ENCODE data around the gene CSE1L. TPM values are rescaled to one million over a fixed set of nuclear protein-coding genes. Genes with fewer than 3 reads are reported as not detected.
"Not testable (repeated sequence)": the region's sequence is repeated elsewhere in the genome, so short reads cannot be mapped to it uniquely, and the experiment has no call there.

CSE1L gene
- total and polyA plus RNA-seq, 2 experiments from 2014 or later, result 163 to 326 TPM

DNA sequence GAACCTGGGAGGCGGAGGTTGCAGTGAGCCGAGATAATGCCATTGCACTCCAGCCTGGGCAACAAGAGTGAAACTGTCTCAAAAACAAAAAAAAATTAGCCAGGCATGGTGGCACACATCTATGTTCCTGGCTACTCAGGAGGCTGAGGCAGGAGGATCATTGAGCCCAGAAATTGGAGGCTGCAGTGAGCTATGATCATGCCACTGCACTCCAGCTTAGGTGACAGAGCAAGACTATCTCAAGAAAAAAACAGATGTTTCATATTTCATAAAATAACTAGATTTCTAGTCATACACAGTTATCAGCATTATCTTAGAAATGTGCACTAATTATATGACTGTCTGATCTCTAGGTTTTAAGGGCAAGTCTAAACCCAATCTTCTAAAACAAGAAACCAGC lies 17.9 kb upstream of the CSE1L start:
- H3K4me2 ChIP-seq; H3F3A ChIP-seq (replicated peaks; ENCODE audit: low read depth); H3K27me3 ChIP-seq (ENCODE audit: insufficient read depth); H2AFZ ChIP-seq; H3K27ac Mint-ChIP-seq; DNase-seq (ENCODE audit: low spot score); H3K4me3 ChIP-seq; H3K4me1 ChIP-seq (ENCODE audit: insufficient read depth); H3K27me3 Mint-ChIP-seq (ENCODE audit: insufficient read depth, low read depth, poor library complexity); H3K27ac ChIP-seq (ENCODE audit: low read depth); H3K9me2 ChIP-seq (ENCODE audit: insufficient read depth); H3K4me1 Mint-ChIP-seq; ATAC-seq; H3K9me3 Mint-ChIP-seq; H3K4me3 Mint-ChIP-seq; H3K79me2 ChIP-seq (replicated peaks; ENCODE audit: insufficient read depth): not testable (repeated sequence)
- H3K36me3 ChIP-seq (ENCODE audit: insufficient read depth), result peaks cover 25% of the 10 kb centered on the region; the same call in 1 of the 2 replicates
- peaks cover 36% of the 10 kb centered on the region for H3K36me3 Mint-ChIP-seq (ENCODE audit: low read depth)
- H4K20me1 ChIP-seq (replicated peaks; ENCODE audit: insufficient read depth), result 0 out of 2 replicates have a peak, but pooled peaks cover 11% of the 10 kb centered on the region

DNA sequence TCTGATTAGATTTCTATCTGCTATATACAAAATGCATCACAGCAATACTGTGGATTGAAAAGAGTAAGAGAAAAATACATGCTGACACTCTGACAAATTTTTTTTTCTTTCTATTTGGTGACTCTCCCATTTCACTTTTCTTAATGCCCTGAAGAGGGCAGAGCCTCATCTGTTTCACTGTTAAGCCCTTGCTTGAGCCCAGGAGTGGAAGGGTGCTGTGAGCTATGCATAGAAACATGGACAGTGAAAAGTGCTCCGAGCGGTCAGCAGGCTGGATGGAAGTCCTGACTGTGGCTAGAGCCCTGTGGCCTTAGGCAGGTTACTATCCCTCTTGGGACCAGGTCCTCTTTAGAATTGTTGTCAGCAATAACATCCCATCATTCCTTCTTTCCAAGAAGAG lies 17.4 kb upstream of the CSE1L start:
- Histone ChIP-seq H3K4me2 (no peak overlapping the region), H4K20me1 (replicated peaks; ENCODE audit: insufficient read depth) (0 out of 2 replicates have a peak, but pooled peaks cover 11% of the 10 kb centered on the region), H3K36me3 (ENCODE audit: insufficient read depth) (peaks cover 24% of the 10 kb centered on the region; the same call in 1 of the 2 replicates), H3K4me1 (ENCODE audit: insufficient read depth) (0 out of 2 replicates have a peak, but pooled peaks cover 3% of the 10 kb centered on the region), H3K9me2 (ENCODE audit: insufficient read depth) (no peaks in the 10 kb centered on the region), H2AFZ (no peak overlapping the region), H3F3A (replicated peaks; ENCODE audit: low read depth) (peaks cover 3% of the 10 kb centered on the region; the same call in 1 of the 2 replicates), H3K79me2 (replicated peaks; ENCODE audit: insufficient read depth) (no peaks in the 10 kb centered on the region), H3K4me3 (no peak overlapping the region), H3K27ac (ENCODE audit: low read depth) (no peak overlapping the region), H3K27me3 (ENCODE audit: insufficient read depth) (no peaks in the 10 kb centered on the region)
- Mint-ChIP-seq H3K9me3 (no peaks in the 10 kb centered on the region), H3K36me3 (ENCODE audit: low read depth) (peaks cover 38% of the 10 kb centered on the region), H3K27ac (no peak overlapping the region), H3K4me3 (no peak overlapping the region), H3K4me1 (no peaks in the 10 kb centered on the region), H3K27me3 (ENCODE audit: insufficient read depth, low read depth, poor library complexity) (peaks cover 5% of the 10 kb centered on the region)
- TF ChIP-seq, protein P1, sequence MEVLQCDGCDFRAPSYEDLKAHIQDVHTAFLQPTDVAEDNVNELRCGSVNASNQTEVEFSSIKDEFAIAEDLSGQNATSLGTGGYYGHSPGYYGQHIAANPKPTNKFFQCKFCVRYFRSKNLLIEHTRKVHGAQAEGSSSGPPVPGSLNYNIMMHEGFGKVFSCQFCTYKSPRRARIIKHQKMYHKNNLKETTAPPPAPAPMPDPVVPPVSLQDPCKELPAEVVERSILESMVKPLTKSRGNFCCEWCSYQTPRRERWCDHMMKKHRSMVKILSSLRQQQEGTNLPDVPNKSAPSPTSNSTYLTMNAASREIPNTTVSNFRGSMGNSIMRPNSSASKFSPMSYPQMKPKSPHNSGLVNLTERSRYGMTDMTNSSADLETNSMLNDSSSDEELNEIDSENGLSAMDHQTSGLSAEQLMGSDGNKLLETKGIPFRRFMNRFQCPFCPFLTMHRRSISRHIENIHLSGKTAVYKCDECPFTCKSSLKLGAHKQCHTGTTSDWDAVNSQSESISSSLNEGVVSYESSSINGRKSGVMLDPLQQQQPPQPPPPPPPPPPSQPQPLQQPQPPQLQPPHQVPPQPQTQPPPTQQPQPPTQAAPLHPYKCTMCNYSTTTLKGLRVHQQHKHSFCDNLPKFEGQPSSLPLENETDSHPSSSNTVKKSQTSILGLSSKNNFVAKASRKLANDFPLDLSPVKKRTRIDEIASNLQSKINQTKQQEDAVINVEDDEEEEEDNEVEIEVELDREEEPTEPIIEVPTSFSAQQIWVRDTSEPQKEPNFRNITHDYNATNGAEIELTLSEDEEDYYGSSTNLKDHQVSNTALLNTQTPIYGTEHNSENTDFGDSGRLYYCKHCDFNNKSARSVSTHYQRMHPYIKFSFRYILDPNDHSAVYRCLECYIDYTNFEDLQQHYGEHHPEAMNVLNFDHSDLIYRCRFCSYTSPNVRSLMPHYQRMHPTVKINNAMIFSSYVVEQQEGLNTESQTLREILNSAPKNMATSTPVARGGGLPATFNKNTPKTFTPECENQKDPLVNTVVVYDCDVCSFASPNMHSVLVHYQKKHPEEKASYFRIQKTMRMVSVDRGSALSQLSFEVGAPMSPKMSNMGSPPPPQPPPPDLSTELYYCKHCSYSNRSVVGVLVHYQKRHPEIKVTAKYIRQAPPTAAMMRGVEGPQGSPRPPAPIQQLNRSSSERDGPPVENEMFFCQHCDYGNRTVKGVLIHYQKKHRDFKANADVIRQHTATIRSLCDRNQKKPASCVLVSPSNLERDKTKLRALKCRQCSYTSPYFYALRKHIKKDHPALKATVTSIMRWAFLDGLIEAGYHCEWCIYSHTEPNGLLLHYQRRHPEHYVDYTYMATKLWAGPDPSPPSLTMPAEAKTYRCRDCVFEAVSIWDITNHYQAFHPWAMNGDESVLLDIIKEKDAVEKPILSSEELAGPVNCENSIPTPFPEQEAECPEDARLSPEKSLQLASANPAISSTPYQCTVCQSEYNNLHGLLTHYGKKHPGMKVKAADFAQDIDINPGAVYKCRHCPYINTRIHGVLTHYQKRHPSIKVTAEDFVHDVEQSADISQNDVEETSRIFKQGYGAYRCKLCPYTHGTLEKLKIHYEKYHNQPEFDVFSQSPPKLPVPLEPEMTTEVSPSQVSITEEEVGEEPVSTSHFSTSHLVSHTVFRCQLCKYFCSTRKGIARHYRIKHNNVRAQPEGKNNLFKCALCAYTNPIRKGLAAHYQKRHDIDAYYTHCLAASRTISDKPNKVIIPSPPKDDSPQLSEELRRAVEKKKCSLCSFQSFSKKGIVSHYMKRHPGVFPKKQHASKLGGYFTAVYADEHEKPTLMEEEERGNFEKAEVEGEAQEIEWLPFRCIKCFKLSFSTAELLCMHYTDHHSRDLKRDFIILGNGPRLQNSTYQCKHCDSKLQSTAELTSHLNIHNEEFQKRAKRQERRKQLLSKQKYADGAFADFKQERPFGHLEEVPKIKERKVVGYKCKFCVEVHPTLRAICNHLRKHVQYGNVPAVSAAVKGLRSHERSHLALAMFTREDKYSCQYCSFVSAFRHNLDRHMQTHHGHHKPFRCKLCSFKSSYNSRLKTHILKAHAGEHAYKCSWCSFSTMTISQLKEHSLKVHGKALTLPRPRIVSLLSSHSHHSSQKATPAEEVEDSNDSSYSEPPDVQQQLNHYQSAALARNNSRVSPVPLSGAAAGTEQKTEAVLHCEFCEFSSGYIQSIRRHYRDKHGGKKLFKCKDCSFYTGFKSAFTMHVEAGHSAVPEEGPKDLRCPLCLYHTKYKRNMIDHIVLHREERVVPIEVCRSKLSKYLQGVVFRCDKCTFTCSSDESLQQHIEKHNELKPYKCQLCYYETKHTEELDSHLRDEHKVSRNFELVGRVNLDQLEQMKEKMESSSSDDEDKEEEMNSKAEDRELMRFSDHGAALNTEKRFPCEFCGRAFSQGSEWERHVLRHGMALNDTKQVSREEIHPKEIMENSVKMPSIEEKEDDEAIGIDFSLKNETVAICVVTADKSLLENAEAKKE (CRISPR knock-in tag; IDR thresholded peaks at IDR 0.05), result no peak
- TF ChIP-seq CTCF (conservative IDR thresholded peaks at IDR 0.05; ENCODE audit: low read depth in 2 of 2), result peak; percentile 56 to 63
- peak; percentile 53 for DNase-seq (ENCODE audit: low spot score)
- ATAC-seq, result peak; percentile 83
